Sigmoid colon (tissue), 4 donors: ENCODE data around the gene KRTAP10-3.
"Not testable (repeated sequence)": the region's sequence is repeated elsewhere in the genome, so short reads cannot be mapped to it uniquely, and the experiment has no call there.

ENCODE experiments used
- POLR2A ChIP-seq, 2 donors: fragments of 450-650 bp; IDR thresholded peaks; one replicate each; pipeline ENCODE4 v1.6.1; 2016; ENCODE audit warnings: antibody characterized with exemption in 2 of 2, mild to moderate bottlenecking in 2 of 2, moderate library complexity in 2 of 2
- POLR2AphosphoS5 ChIP-seq, 4 donors: sonication (generic); formaldehyde crosslinking; IDR thresholded peaks; one replicate each; pipeline ENCODE4 v1.6.1; 2017; ENCODE audit warnings: antibody characterized with exemption in 4 of 4
- TF ChIP-seq, protein P1 (sequence below), 4 experiments: fragments of 450-650 bp in 3 of 4; fragments of 200-600 bp in 1 of 4; IDR thresholded peaks; one replicate each; pipeline ENCODE4 v1.5.1; 2016 to 2019; ENCODE audit warnings: antibody characterized with exemption in 4 of 4, mild to moderate bottlenecking in 3 of 4, moderate library complexity in 2 of 4

DNA sequence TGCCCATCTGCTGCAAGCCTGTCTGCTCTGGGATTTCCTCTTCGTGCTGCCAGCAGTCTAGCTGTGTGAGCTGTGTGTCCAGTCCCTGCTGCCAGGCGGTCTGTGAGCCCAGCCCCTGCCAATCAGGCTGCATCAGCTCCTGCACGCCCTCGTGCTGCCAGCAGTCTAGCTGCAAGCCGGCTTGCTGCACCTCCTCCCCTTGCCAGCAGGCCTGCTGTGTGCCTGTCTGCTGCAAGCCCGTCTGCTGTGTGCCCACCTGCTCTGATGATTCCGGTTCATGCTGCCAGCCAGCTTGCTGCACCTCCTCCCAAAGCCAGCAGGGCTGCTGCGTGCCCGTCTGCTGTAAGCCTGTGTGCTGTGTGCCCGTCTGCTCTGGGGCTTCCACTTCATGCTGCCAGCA, 42.5 kb upstream of the KRTAP10-3 start:
- TF ChIP-seq, protein P1, sequence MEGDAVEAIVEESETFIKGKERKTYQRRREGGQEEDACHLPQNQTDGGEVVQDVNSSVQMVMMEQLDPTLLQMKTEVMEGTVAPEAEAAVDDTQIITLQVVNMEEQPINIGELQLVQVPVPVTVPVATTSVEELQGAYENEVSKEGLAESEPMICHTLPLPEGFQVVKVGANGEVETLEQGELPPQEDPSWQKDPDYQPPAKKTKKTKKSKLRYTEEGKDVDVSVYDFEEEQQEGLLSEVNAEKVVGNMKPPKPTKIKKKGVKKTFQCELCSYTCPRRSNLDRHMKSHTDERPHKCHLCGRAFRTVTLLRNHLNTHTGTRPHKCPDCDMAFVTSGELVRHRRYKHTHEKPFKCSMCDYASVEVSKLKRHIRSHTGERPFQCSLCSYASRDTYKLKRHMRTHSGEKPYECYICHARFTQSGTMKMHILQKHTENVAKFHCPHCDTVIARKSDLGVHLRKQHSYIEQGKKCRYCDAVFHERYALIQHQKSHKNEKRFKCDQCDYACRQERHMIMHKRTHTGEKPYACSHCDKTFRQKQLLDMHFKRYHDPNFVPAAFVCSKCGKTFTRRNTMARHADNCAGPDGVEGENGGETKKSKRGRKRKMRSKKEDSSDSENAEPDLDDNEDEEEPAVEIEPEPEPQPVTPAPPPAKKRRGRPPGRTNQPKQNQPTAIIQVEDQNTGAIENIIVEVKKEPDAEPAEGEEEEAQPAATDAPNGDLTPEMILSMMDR (IDR thresholded peaks at IDR 0.05): not testable (repeated sequence)
- TF ChIP-seq POLR2AphosphoS5, POLR2A (IDR thresholded peaks at IDR 0.05): not testable (repeated sequence)
